ENCODE measurements around the gene MARCHF6. TPM values are rescaled to one million over a fixed set of nuclear protein-coding genes. Genes with fewer than 3 reads are reported as not detected.
A peak's percentile ranks its signal among the peaks of the same experiment; 100 is the strongest.

The MARCHF6 gene
- total and polyA plus RNA-seq, 9 of the 15 experiments (the other 6 are each of a cell fraction or from before 2014, with no cell fraction given) = 74.1 to 456 (median 116) TPM

GRCh38 chr5:10307206-10308148 lies 46.0 kb upstream of the MARCHF6 start, which contains the start of gene CMBL (continued):
- TF ChIP-seq ID3 (CRISPR knock-in tag; IDR thresholded peaks at IDR 0.05) (no peak), ID3 (tag; IDR thresholded peaks at IDR 0.05) (0 out of 2 replicates have a peak, but pooled peaks have one; percentile 67), CTCFL (IDR thresholded peaks at IDR 0.05; ENCODE audit: borderline replicate concordance, insufficient read depth, low read depth, low read length, poor library complexity, severe bottlenecking) (no peak), NCOR1 (IDR thresholded peaks at IDR 0.05) (peak; percentile 62), SMARCC2 (IDR thresholded peaks at IDR 0.05; ENCODE audit: low read depth) (no peak), JUNB (CRISPR knock-in tag; conservative IDR thresholded peaks at IDR 0.05) (no peak), PCBP1 (IDR thresholded peaks at IDR 0.05; ENCODE audit: low read depth, low read length, poor library complexity, severe bottlenecking) (peak; percentile 32), CREB3L1 (IDR thresholded peaks at IDR 0.05; ENCODE audit: borderline replicate concordance, low read depth) (peak; percentile 78), HDGF (IDR thresholded peaks at IDR 0.05) (peak; percentile 91), HNRNPLL (IDR thresholded peaks at IDR 0.05; ENCODE audit: low read depth, low read length, poor library complexity, severe bottlenecking) (no peak), ZNF436 (CRISPR knock-in tag; IDR thresholded peaks at IDR 0.05) (no peak), EGR1 (conservative IDR thresholded peaks at IDR 0.05) (peak; percentile 84), RNF2 (IDR thresholded peaks at IDR 0.05) (peak; percentile 74), NR4A1 (CRISPR knock-in tag; IDR thresholded peaks at IDR 0.05) (no peak), NR4A1 (tag; IDR thresholded peaks at IDR 0.05) (peak; percentile 74), FOXK1 (CRISPR knock-in tag; IDR thresholded peaks at IDR 0.05; ENCODE audit: borderline replicate concordance) (peak; percentile 91), NR0B1 (IDR thresholded peaks at IDR 0.05; ENCODE audit: partially characterized antibody) (no peak), ATF4 (CRISPR knock-in tag; IDR thresholded peaks at IDR 0.05) (no peak), ZBTB9 (CRISPR knock-in tag; IDR thresholded peaks at IDR 0.05) (peak; percentile 41; the same call in 1 of the 2 replicates), ZNF316 (IDR thresholded peaks at IDR 0.05) (peak; percentile 14; the same call in 1 of the 2 replicates)
